Loucy (cell line): ENCODE measurements around the gene DOK7.

ENCODE experiments used
- H2AFZ ChIP-seq: fragments of 200-600 bp; sonication (generic); 2 replicates; pipeline ENCODE4 v1.6.0; 2016; ENCODE audit warnings: antibody characterized with exemption, mild to moderate bottlenecking, low read length, moderate library complexity
- H3F3A ChIP-seq: fragments of 200-600 bp; 2 replicates; pipeline ENCODE4 v1.6.0; 2016; ENCODE audit warnings: antibody characterized with exemption, low read depth, mild to moderate bottlenecking
- H3K27me3 ChIP-seq: fragments of 200-600 bp; sonication (generic); 2 replicates; pipeline ENCODE4 v1.6.1; 2014; ENCODE audit warnings: low read length, mild to moderate bottlenecking; ENCODE audit not compliant: insufficient read depth, poor library complexity, severe bottlenecking
- H3K36me3 ChIP-seq: fragments of 200-600 bp; sonication (generic); 2 replicates; pipeline ENCODE4 v1.6.1; 2016; ENCODE audit warnings: low read length; ENCODE audit not compliant: insufficient read depth
- H3K4me1 ChIP-seq: fragments of 200-600 bp; sonication (generic); 2 replicates; pipeline ENCODE4 v1.5.1; 2014; ENCODE audit warnings: low read length, mild to moderate bottlenecking; ENCODE audit not compliant: insufficient read depth, poor library complexity, severe bottlenecking
- H3K4me2 ChIP-seq: fragments of 200-600 bp; sonication (generic); 2 replicates; pipeline ENCODE4 v1.6.0; 2014; ENCODE audit warnings: antibody characterized with exemption, low read length, low read depth, mild to moderate bottlenecking; ENCODE audit not compliant: poor library complexity, severe bottlenecking
- H3K4me3 ChIP-seq: fragments of 200-600 bp; sonication (generic); 2 replicates; pipeline ENCODE4 v1.5.1; 2014; ENCODE audit warnings: low read length, mild to moderate bottlenecking, mixed read lengths; ENCODE audit not compliant: poor library complexity, severe bottlenecking
- H3K79me2 ChIP-seq: fragments of 200-600 bp; sonication (generic); 2 replicates; pipeline ENCODE4 v1.6.1; 2014; ENCODE audit warnings: low read length; ENCODE audit not compliant: insufficient read depth
- H3K9ac ChIP-seq: fragments of 200-600 bp; sonication (generic); 2 replicates; pipeline ENCODE4 v1.6.0; 2014; ENCODE audit warnings: mild to moderate bottlenecking, low read depth, low read length, moderate library complexity; ENCODE audit not compliant: poor library complexity, severe bottlenecking
- H3K9me2 ChIP-seq: fragments of 200-600 bp; sonication (generic); replicated peaks from 2 replicates; pipeline ENCODE4 v1.6.1; 2016; ENCODE audit warnings: low read depth, low read length, mixed read lengths
- H3K9me3 ChIP-seq: fragments of 200-600 bp; sonication (generic); 2 replicates; pipeline ENCODE4 v1.6.1; 2014; ENCODE audit warnings: mild to moderate bottlenecking, antibody characterized with exemption, low read length, low read depth; ENCODE audit not compliant: insufficient read depth
- H4K20me1 ChIP-seq: fragments of 200-600 bp; sonication (generic); 2 replicates; pipeline ENCODE4 v1.6.0; 2014; ENCODE audit warnings: antibody characterized with exemption, low read length, mild to moderate bottlenecking; ENCODE audit not compliant: insufficient read depth, poor library complexity, severe bottlenecking
- CTCF ChIP-seq: fragments of 200-600 bp; sonication (generic); conservative IDR thresholded peaks from 2 replicates; pipeline ENCODE4 v1.5.1; 2014; ENCODE audit warnings: mild to moderate bottlenecking, antibody characterized with exemption, low read length
- EZH2phosphoT487 ChIP-seq: fragments of 200-600 bp; IDR thresholded peaks from 2 replicates; pipeline ENCODE4 v1.6.1; 2018; ENCODE audit warnings: antibody characterized with exemption, mild to moderate bottlenecking, moderate library complexity, borderline replicate concordance

DOK7 gene

GRCh38 chr4:3462790-3463415 lies at the start of gene DOK7:
Gene DOK7, plus strand, starts transcription at chr4:3463306. Its CDS starts 70 bp downstream, at chr4:3463376.
- H3F3A ChIP-seq, result no peaks in the 10 kb centered on the region
- H3K9me3 ChIP-seq, result no peaks in the 10 kb centered on the region
- no peak within 1 kb of the TSS for H3K9ac ChIP-seq
- H3K4me3 ChIP-seq, result no peak within 1 kb of the TSS
- no peaks in the 10 kb centered on the region for H3K27me3 ChIP-seq
- no peak for TF ChIP-seq CTCF
- no peak for TF ChIP-seq EZH2phosphoT487
- no peaks in the 10 kb centered on the region for H3K4me1 ChIP-seq
- no peak within 1 kb of the TSS for H2AFZ ChIP-seq
- no peaks in the 10 kb centered on the region for H4K20me1 ChIP-seq
- no peaks in the 10 kb centered on the region for H3K79me2 ChIP-seq
- no peaks in the 10 kb centered on the region for H3K9me2 ChIP-seq
- H3K36me3 ChIP-seq, result no peaks in the 10 kb centered on the region
- H3K4me2 ChIP-seq, result no peak within 1 kb of the TSS

- H3K9me2 ChIP-seq, result no peaks in the 10 kb centered on the region
- peaks cover 8% of the 10 kb centered on the region for H4K20me1 ChIP-seq
- H2AFZ ChIP-seq, result no peak overlapping the region
- no peak overlapping the region for H3K9ac ChIP-seq
- peaks cover 35% of the 10 kb centered on the region; the same call in 1 of the 2 replicates for H3K36me3 ChIP-seq
- peaks cover 26% of the 10 kb centered on the region; the same call in 1 of the 2 replicates for H3K79me2 ChIP-seq
- no peaks in the 10 kb centered on the region for H3F3A ChIP-seq
- TF ChIP-seq CTCF (no peak), EZH2phosphoT487 (no peak)
- H3K4me2 ChIP-seq, result no peak overlapping the region
- H3K9me3 ChIP-seq, result no peaks in the 10 kb centered on the region
- H3K4me3 ChIP-seq, result no peak overlapping the region
- H3K4me1 ChIP-seq, result peaks cover 3% of the 10 kb centered on the region
- no peaks in the 10 kb centered on the region for H3K27me3 ChIP-seq
Measured at GRCh38 chr4:3413675-3414420, 49.3 kb upstream of the DOK7 start.

- H3F3A ChIP-seq, result no peaks in the 10 kb centered on the region
- H2AFZ ChIP-seq, result no peak overlapping the region
- no peaks in the 10 kb centered on the region for H3K9me3 ChIP-seq
- H4K20me1 ChIP-seq, result peaks cover 5% of the 10 kb centered on the region
- peaks cover 38% of the 10 kb centered on the region; the same call in 1 of the 2 replicates for H3K36me3 ChIP-seq
- no peak overlapping the region for H3K9ac ChIP-seq
- TF ChIP-seq EZH2phosphoT487, result no peak
- no peak for TF ChIP-seq CTCF
- no peak overlapping the region for H3K4me2 ChIP-seq
- no peaks in the 10 kb centered on the region for H3K27me3 ChIP-seq
- H3K4me3 ChIP-seq, result no peak overlapping the region
- H3K79me2 ChIP-seq, result peaks cover 22% of the 10 kb centered on the region; the same call in 1 of the 2 replicates
- H3K4me1 ChIP-seq, result no peaks in the 10 kb centered on the region
- H3K9me2 ChIP-seq, result no peaks in the 10 kb centered on the region
Measured at GRCh38 chr4:3414421-3415279, 48.5 kb upstream of the DOK7 start.
